Left ventricle myocardium inferior (tissue), 1 donor: ENCODE results near the gene AKAP8L. TPM values are rescaled to one million over a fixed set of nuclear protein-coding genes. Genes with fewer than 3 reads are reported as not detected.

Source experiments
- DNase-seq: peaks from one replicate; pipeline ENCODE4 v3.0.0-alpha.2; 2020
- H3K27ac ChIP-seq: fragments of 200-600 bp; replicated peaks from 2 replicates; pipeline ENCODE4 v1.8.0; 2021
- H3K27me3 ChIP-seq: fragments of 200-600 bp; 2 replicates; pipeline ENCODE4 v1.8.0; 2021; ENCODE audit warnings: low read depth
- H3K36me3 ChIP-seq: fragments of 200-600 bp; 2 replicates; pipeline ENCODE4 v1.8.0; 2021
- H3K4me1 ChIP-seq: fragments of 200-600 bp; 2 replicates; pipeline ENCODE4 v1.8.0; 2021
- H3K4me3 ChIP-seq: fragments of 200-600 bp; 2 replicates; pipeline ENCODE4 v1.8.0; 2021; ENCODE audit warnings: mild to moderate bottlenecking, moderate library complexity
- H3K9me3 ChIP-seq: fragments of 200-600 bp; replicated peaks from 2 replicates; pipeline ENCODE4 v1.8.0; 2021
- intact Hi-C: fragments of 100-400 bp; cut with micrococcal nuclease; formaldehyde crosslinking; loops from one replicate; pipeline ENCODE4 v1.11.0; 2022
- total RNA-seq: library from RNA; stranded (reverse); fragmentation: NEBNext Ultra II Directional; extraction: Animal tissue kit (Norgen Biotek cat#: 25700); gene quantifications from one replicate; pipeline ENCODE4 v1.2.1, GENCODE V29; 2021
- TF ChIP-seq, protein P1 (sequence below): fragments of 200-600 bp; IDR thresholded peaks from 2 replicates; pipeline ENCODE4 v1.8.0; 2021; ENCODE audit warnings: antibody characterized with exemption, mild to moderate bottlenecking, borderline replicate concordance
- donor health status: DM: no; HTN: yes; CAD: no; lungs with severe emphysema.

Gene AKAP8L
- total RNA-seq, 1 donor from 2014 or later: 74.5 TPM

DNA sequence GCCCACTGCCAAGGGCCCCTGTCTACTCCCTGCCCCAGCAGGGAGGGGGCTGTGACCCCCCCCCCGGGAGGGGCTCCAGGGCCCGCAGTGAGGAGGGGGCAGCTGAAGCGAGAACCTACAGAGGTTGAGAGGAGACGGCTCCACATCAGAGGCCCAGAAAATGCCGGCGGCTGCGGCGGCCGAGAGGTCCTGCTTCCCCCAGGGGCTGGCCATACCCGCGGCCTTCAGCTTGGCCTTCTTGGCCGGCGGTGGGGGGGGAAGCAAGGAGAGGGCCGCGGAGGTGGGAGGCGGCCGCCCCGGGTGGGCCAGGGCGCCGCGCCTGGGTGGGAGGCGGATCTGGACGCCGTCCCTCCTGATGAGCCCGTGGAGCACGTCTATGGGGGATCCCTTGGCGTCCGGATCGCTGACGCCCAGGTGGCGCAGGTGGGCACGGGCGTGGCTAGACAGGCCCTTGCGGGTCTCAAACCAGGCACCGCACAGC is 9.2 kb upstream of the AKAP8L start:
- intact Hi-C loops: no loop called here
- no peak overlapping the region for H3K4me3 ChIP-seq
- H3K27ac ChIP-seq: no peak overlapping the region
- DNase-seq: no peak
- H3K9me3 ChIP-seq: peaks cover 5% of the 10 kb centered on the region
- H3K4me1 ChIP-seq: peaks cover 47% of the 10 kb centered on the region
- TF ChIP-seq, protein P1, sequence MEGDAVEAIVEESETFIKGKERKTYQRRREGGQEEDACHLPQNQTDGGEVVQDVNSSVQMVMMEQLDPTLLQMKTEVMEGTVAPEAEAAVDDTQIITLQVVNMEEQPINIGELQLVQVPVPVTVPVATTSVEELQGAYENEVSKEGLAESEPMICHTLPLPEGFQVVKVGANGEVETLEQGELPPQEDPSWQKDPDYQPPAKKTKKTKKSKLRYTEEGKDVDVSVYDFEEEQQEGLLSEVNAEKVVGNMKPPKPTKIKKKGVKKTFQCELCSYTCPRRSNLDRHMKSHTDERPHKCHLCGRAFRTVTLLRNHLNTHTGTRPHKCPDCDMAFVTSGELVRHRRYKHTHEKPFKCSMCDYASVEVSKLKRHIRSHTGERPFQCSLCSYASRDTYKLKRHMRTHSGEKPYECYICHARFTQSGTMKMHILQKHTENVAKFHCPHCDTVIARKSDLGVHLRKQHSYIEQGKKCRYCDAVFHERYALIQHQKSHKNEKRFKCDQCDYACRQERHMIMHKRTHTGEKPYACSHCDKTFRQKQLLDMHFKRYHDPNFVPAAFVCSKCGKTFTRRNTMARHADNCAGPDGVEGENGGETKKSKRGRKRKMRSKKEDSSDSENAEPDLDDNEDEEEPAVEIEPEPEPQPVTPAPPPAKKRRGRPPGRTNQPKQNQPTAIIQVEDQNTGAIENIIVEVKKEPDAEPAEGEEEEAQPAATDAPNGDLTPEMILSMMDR: no peak
- H3K27me3 ChIP-seq: no peaks in the 10 kb centered on the region
- peaks cover 50% of the 10 kb centered on the region for H3K36me3 ChIP-seq

GRCh38 chr19:15427350-15427700 is 8.5 kb upstream of the AKAP8L start:
- DNase-seq: no peak
- Histone ChIP-seq H3K4me3 (no peak overlapping the region), H3K4me1 (peaks cover 51% of the 10 kb centered on the region), H3K27me3 (no peaks in the 10 kb centered on the region), H3K36me3 (peaks cover 57% of the 10 kb centered on the region), H3K9me3 (peaks cover 7% of the 10 kb centered on the region), H3K27ac (no peak overlapping the region)
- intact Hi-C loops: no loop called here
- TF ChIP-seq, protein P1: no peak

DNA sequence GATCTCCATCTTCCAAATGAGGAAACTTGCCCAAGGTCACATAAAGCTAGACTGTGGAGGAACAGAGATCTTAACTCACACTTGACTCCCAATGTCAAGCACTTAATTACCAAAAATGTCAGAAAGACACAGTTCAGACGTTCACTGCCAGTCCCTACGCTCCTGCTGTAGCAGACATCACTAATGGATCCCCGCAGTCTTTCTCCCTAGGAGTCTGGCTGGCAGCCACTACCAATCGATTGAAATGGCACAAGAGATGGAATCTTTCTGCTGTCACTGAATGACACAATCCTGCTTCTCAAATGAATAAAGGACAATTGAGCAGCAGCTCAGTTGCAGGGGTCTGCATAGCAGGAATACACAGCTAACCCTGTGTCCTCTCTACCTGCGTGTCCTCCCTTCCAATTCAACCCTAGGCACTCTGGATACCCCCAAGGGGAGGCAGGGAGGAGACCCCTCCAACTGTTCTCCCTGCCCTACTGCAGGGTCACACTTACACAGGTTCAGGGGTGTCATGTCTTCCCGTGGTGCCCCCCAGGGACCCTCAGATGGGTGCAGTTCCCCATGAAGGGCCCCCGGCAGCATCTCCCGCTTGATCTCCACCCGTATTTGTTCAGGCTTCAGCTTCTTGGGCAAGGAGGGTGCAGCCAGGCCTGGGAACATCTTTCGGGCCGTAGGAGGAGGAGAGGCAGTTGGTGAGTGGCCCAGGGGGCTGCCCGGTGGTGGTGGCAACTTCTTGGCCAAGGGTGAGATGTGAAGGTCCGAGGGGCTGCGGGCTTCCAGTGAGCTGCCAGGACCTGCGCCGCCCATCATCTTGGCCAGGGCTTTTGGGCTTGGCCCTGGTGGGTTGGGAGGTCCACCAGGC is 7.9 kb upstream of the AKAP8L start:
- DNase-seq: no peak
- Histone ChIP-seq H3K27me3 (no peaks in the 10 kb centered on the region), H3K9me3 (peaks cover 7% of the 10 kb centered on the region), H3K36me3 (peaks cover 58% of the 10 kb centered on the region), H3K27ac (no peak overlapping the region), H3K4me3 (no peak overlapping the region), H3K4me1 (peaks cover 52% of the 10 kb centered on the region)
- intact Hi-C loops: no loop called here
- TF ChIP-seq, protein P1: no peak

- TF ChIP-seq, protein P1: no peak
- Histone ChIP-seq H3K4me1 (peaks cover 46% of the 10 kb centered on the region), H3K4me3 (no peak overlapping the region), H3K36me3 (peaks cover 58% of the 10 kb centered on the region), H3K27ac (no peak overlapping the region), H3K9me3 (peaks cover 7% of the 10 kb centered on the region), H3K27me3 (no peaks in the 10 kb centered on the region)
- no peak for DNase-seq
- intact Hi-C loops: no loop called here
Observed at GRCh38 chr19:15425321-15425950, 6.6 kb upstream of the AKAP8L start.

DNA sequence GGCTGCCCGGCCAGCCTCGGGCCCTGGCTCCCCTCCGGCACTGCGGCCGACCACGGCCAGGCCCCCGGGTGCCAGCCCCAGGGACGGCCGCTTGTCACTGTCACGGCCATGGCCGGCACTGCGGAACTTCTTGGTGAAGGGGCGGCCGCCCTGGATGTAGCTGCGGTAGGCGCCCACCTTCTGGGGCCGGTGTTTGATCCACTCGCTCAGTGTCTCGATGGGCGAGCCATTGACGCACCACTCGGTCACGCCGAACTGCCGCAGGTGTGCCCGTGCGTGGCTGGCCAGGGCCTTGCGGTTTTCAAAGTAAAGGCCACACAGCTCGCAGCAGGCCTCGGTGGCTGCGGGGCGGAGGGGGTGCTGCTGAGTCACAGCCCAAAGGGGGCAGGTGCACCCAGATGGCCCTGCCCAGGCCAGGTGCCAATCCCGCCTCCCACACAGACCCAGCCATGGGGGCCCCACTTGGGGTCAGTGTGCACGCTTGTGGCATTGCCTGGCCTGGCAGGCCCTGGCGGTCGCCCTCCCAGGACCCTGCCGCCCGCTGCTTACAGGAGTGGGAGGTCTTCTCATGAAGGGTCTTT is 6.0 kb upstream of the AKAP8L start:
- H3K4me3 ChIP-seq: no peak overlapping the region
- H3K4me1 ChIP-seq: peaks cover 40% of the 10 kb centered on the region
- intact Hi-C loops: no loop called here
- TF ChIP-seq, protein P1: no peak
- no peak overlapping the region for H3K27ac ChIP-seq
- H3K27me3 ChIP-seq: no peaks in the 10 kb centered on the region
- DNase-seq: no peak
- H3K9me3 ChIP-seq: peaks cover 7% of the 10 kb centered on the region
- H3K36me3 ChIP-seq: peaks cover 58% of the 10 kb centered on the region
